Kidney (tissue), 14 donors: Measurements from ENCODE around the gene ASTN2. TPM values are rescaled to one million over a fixed set of nuclear protein-coding genes. Genes with fewer than 3 reads are reported as not detected.

Experiments used
- DNase-seq, 5 donors: peaks; one replicate each; pipeline ENCODE4 v3.0.0-alpha.2; 2013 to 2020
- FAIRE-seq: peaks from 2 replicates; lab custom pipeline; 2012; peaks lifted over from hg19 to GRCh38; lab: Jason Lieb, UNC
- H3K27ac ChIP-seq, 2 donors: one replicate each; pipeline ENCODE4 v1.7.0; 2013; ENCODE audit warnings: low read depth in 2 of 2, low read length in 2 of 2, inconsistent platforms in 1 of 2
- H3K27me3 ChIP-seq: one replicate; pipeline ENCODE4 v1.7.1; 2013; ENCODE audit warnings: low read length, inconsistent platforms; ENCODE audit not compliant: control insufficient read depth, insufficient read depth
- H3K36me3 ChIP-seq, 3 donors: one replicate each; pipeline versions ENCODE4 v1.7.0 to v1.7.1; 2013; ENCODE audit warnings: low read length in 3 of 3, control low read depth in 1 of 3, inconsistent platforms in 1 of 3; ENCODE audit not compliant: insufficient read depth in 3 of 3, control insufficient read depth in 2 of 3
- H3K4me1 ChIP-seq, 3 donors: one replicate each; pipeline versions ENCODE4 v1.7.0 to v1.7.1; 2013; ENCODE audit warnings: low read length in 3 of 3, inconsistent platforms in 1 of 3, low read depth in 1 of 3; ENCODE audit not compliant: control insufficient read depth in 2 of 3, insufficient read depth in 2 of 3
- H3K4me3 ChIP-seq, 3 donors: one replicate each; pipeline versions ENCODE4 v1.7.0 to v1.8.1; 2013; ENCODE audit warnings: low read length in 3 of 3, control low read depth in 1 of 3, inconsistent platforms in 1 of 3
- H3K9ac ChIP-seq, 3 donors: one replicate each; pipeline versions ENCODE4 v1.7.0 to v1.7.1; 2013; ENCODE audit warnings: low read length in 3 of 3, control low read depth in 1 of 3, inconsistent platforms in 1 of 3
- H3K9me3 ChIP-seq, 3 donors: one replicate each; pipeline versions ENCODE4 v1.7.0 to v1.7.1; 2013; ENCODE audit warnings: low read length in 3 of 3, control low read depth in 1 of 3, inconsistent platforms in 1 of 3; ENCODE audit not compliant: control insufficient read depth in 2 of 3, insufficient read depth in 1 of 3
- intact Hi-C: fragments of 100-400 bp; cut with DNase I; formaldehyde crosslinking; loops from one replicate; pipeline ENCODE4 v1.11.1; 2022
- polyA plus RNA-seq: library from polyadenylated mRNA; stranded (reverse); fragments of 350-450 nt; fragmentation: Illumina TruSeq; extraction: RNeasy Lipid Tissue Mini Kit (QIAGEN cat#74804); gene quantifications from one replicate; pipeline ENCODE4 v1.2.3, GENCODE V29; 2014; ENCODE audit warnings: low read depth, low replicate concordance; ENCODE audit not compliant: insufficient read depth
- total RNA-seq: library from RNA; stranded (reverse); fragmentation: NEBNext Ultra II Directional; extraction: Animal tissue kit (Norgen Biotek cat#: 25700); gene quantifications from one replicate; pipeline ENCODE4 v1.2.1, GENCODE V29; 2021
- TF ChIP-seq, protein P1 (sequence below): IDR thresholded peaks from 3 replicates; pipeline ENCODE4 v1.5.1; 2012; ENCODE audit warnings: mild to moderate bottlenecking, moderate library complexity, borderline replicate concordance; ENCODE audit not compliant: insufficient read depth; ENCODE audit errors: extremely low read depth
- donor health status: control.
- donor health status: control.
- donor health status: control.
- donor health status: control.
- donor health status: control.
- donor health status: DM: yes; HTN: yes; CAD: no.
- donor health status: Normal renal cell carcinoma (clear cell type).

ASTN2 gene
- total and polyA plus RNA-seq, 2 donors from 2014 or later, result 7.6 to 11.5 TPM

- no peak for FAIRE-seq
- Histone ChIP-seq H3K9me3 (no peaks in the 10 kb centered on the region), H3K4me1 (peaks cover 0 to 5% (median 0%) of the 10 kb centered on the region in 3 donors), H3K27me3 (no peaks in the 10 kb centered on the region), H3K4me3 (no peak overlapping the region), H3K9ac (no peak overlapping the region), H3K27ac (no peak overlapping the region), H3K36me3 (no peaks in the 10 kb centered on the region)
- intact Hi-C loops, result no loop called here
- TF ChIP-seq, protein P1, sequence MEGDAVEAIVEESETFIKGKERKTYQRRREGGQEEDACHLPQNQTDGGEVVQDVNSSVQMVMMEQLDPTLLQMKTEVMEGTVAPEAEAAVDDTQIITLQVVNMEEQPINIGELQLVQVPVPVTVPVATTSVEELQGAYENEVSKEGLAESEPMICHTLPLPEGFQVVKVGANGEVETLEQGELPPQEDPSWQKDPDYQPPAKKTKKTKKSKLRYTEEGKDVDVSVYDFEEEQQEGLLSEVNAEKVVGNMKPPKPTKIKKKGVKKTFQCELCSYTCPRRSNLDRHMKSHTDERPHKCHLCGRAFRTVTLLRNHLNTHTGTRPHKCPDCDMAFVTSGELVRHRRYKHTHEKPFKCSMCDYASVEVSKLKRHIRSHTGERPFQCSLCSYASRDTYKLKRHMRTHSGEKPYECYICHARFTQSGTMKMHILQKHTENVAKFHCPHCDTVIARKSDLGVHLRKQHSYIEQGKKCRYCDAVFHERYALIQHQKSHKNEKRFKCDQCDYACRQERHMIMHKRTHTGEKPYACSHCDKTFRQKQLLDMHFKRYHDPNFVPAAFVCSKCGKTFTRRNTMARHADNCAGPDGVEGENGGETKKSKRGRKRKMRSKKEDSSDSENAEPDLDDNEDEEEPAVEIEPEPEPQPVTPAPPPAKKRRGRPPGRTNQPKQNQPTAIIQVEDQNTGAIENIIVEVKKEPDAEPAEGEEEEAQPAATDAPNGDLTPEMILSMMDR, result no peak
- DNase-seq, result no peak
Observed at GRCh38 chr9:116499986-116500871, 914.6 kb downstream of the ASTN2 start.

GRCh38 chr9:116499434-116499833 lies 915.4 kb downstream of the ASTN2 start:
- Histone ChIP-seq H3K27me3 (no peaks in the 10 kb centered on the region), H3K4me1 (peaks cover 0 to 5% (median 0%) of the 10 kb centered on the region in 3 donors), H3K4me3 (no peak overlapping the region), H3K9ac (no peak overlapping the region), H3K9me3 (no peaks in the 10 kb centered on the region), H3K27ac (no peak overlapping the region), H3K36me3 (no peaks in the 10 kb centered on the region)
- TF ChIP-seq, protein P1, result no peak
- FAIRE-seq (no peak), DNase-seq (no peak)
- intact Hi-C loops, result no loop called here

DNA sequence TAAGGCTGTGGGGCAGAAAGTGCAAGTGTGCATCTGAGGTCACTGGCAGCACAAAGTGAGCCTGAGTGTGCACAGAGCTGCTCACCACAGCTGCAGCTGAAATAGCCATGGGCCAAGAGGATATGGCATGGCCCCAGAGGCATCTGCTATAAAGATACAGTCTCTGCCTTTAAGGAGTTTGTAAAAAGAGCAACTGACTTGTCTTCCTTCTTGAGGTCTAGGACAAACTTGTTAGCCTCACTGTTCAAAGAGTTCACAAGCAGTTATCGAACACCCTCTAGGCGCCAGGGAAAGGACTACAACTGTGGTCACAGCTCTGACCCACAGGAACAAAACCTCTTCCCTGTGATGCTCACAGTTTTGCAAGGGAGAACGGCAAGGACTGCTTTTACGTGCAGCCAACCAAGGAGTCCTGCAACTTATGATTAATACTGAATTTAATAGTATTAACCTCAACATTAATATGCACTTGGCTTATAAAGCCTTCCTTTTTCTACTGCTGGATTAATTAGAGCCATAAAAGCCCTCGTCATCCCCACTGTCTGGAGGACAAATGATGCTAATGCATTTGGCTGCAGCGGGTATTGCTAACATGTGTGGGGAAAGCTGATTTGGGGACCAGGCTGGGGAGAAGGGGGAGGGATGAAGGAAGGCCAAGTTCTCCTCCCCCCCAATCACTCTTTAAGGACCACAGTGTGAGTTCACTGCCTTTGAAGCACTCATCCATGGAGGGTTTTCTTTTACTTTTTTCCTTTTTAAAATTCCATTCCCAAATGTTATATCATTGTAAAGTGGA lies 917.6 kb downstream of the ASTN2 start:
- Histone ChIP-seq H3K36me3 (no peaks in the 10 kb centered on the region), H3K9me3 (no peaks in the 10 kb centered on the region), H3K4me1 (peaks cover 0 to 5% (median 0%) of the 10 kb centered on the region in 3 donors), H3K27ac (no peak overlapping the region), H3K27me3 (no peaks in the 10 kb centered on the region), H3K4me3 (no peak overlapping the region), H3K9ac (no peak overlapping the region)
- TF ChIP-seq, protein P1, result no peak
- DNase-seq, result peak in 1 of 5 donors; percentile 39
- FAIRE-seq, result no peak
- intact Hi-C loops, result no loop called here
